Right lobe of liver (tissue), 6 donors: Measurements from ENCODE around the gene CDRT15. TPM values are rescaled to one million over a fixed set of nuclear protein-coding genes. Genes with fewer than 3 reads are reported as not detected.
"Not testable (repeated sequence)": the region's sequence is repeated elsewhere in the genome, so short reads cannot be mapped to it uniquely, and the experiment has no call there.

Experiments
- ATAC-seq, 4 donors: fragments of 200-7000 bp; cut with Tn5 transposase; one replicate each; pipeline ENCODE4 v1.9.1; 2020; ENCODE audit warnings: mild to moderate bottlenecking in 4 of 4, moderate library complexity in 4 of 4
- DNase-seq, 3 donors: peaks; one replicate each; pipeline ENCODE4 v3.0.0-alpha.2; 2020
- H3K27ac ChIP-seq, 3 donors: fragments of 200-600 bp; one replicate each; pipeline ENCODE4 v1.8.0; 2022
- H3K27me3 ChIP-seq, 2 donors: fragments of 200-600 bp; one replicate each; pipeline ENCODE4 v1.8.0; 2022
- H3K36me3 ChIP-seq, 4 donors: fragments of 200-600 bp; sonication (generic) in 1 of 4; one replicate each; pipeline versions ENCODE4 v1.5.1 to v1.8.0; 2017 to 2022; ENCODE audit warnings: control low read depth in 1 of 4
- H3K4me1 ChIP-seq, 4 donors: fragments of 200-600 bp; sonication (generic) in 1 of 4; one replicate each; pipeline versions ENCODE4 v1.5.1 to v1.8.0; 2017 to 2022; ENCODE audit warnings: control low read depth in 1 of 4
- H3K4me3 ChIP-seq, 3 donors: fragments of 200-600 bp; one replicate each; pipeline ENCODE4 v1.8.0; 2022
- H3K9me3 ChIP-seq, 4 donors: fragments of 200-600 bp; sonication (generic) in 1 of 4; one replicate each; pipeline versions ENCODE4 v1.5.1 to v1.8.0; 2017 to 2022; ENCODE audit warnings: control low read depth in 1 of 4
- CTCF ChIP-seq, 4 donors: fragments of 200-600 bp in 3 of 4; fragments of 450-650 bp in 1 of 4; IDR thresholded peaks; one replicate each; pipeline versions ENCODE4 v1.5.1 to v1.8.0; 2016 to 2022; ENCODE audit warnings: antibody characterized with exemption in 4 of 4, mild to moderate bottlenecking in 2 of 4
- POLR2A ChIP-seq: fragments of 450-650 bp; IDR thresholded peaks from one replicate; pipeline ENCODE4 v1.6.1; 2017; ENCODE audit warnings: antibody characterized with exemption, mild to moderate bottlenecking
- WGBS: methylation state at CpG from one replicate; pipeline ENCODE4 v1.1.6; 2018; ENCODE audit warnings: low coverage, low lambda C conversion rate; ENCODE audit not compliant: insufficient coverage; ENCODE audit errors: missing lambda C conversion rate; 5-methylcytosine and 5-hydroxymethylcytosine counted together
- intact Hi-C, 2 donors: fragments of 100-400 bp; cut with DNase I; formaldehyde crosslinking; loops; one replicate each; pipeline versions ENCODE4 v1.11.2 to v1.14.1; 2022
- total RNA-seq, 6 experiments: library from RNA; depleted of rRNA in 2 of 6; stranded (reverse); fragments of >200 nt in 2 of 6; fragmentation: NEBNext Ultra II Directional in 3 of 6; extraction: Animal tissue kit (Norgen Biotek cat#: 25700) in 3 of 6; gene quantifications; one replicate each; pipeline versions ENCODE4 v1.1.0 to v1.2.4, GENCODE V29; 2016 to 2023
- donor health status: DM: no; HTN: yes; CAD: no.
- donor health status: DM: no; HTN: no; CAD: no.
- donor health status: DM: no; HTN: no; CAD: no.
- donor health status: DM: no; HTN: yes; CAD: no.
- donor health status: DM: no; HTN: yes; CAD: no.

The CDRT15 gene
- total RNA-seq, 6 experiments from 2014 or later, result not detected

GRCh38 chr17:14235047-14235446, 1.6 kb downstream of the CDRT15 start:
- intact Hi-C loops, ATAC-seq: not testable (repeated sequence)
- WGBS, result 70% methylated on average over 1 of the region's 2 CpGs

GRCh38 chr17:14231187-14231586, 5.5 kb downstream of the CDRT15 start:
- DNase-seq, H3K27ac ChIP-seq, H3K4me1 ChIP-seq, H3K36me3 ChIP-seq, H3K27me3 ChIP-seq, H3K9me3 ChIP-seq, H3K4me3 ChIP-seq, ATAC-seq, intact Hi-C loops: not testable (repeated sequence)
- WGBS, result 87% methylated on average over 4 of the region's 6 CpGs

More at GRCh38 chr17:14235047-14235446, 1.6 kb downstream of the CDRT15 start:
- not testable (repeated sequence) for H3K4me1 ChIP-seq, H3K9me3 ChIP-seq, H3K27me3 ChIP-seq, H3K27ac ChIP-seq, H3K4me3 ChIP-seq, DNase-seq, H3K36me3 ChIP-seq

- TF ChIP-seq POLR2A (no peak), CTCF (IDR thresholded peaks at IDR 0.05) (no peak)
- no peak for DNase-seq
- intact Hi-C loops, result loop anchor here in 1 of 2 donors (10.0 kb wide), 1 partner anchor 56 kb away; no protein-coding TSS in a partner anchor
- no peak overlapping the region for H3K27ac ChIP-seq
- ATAC-seq, result no peak
- H3K27me3 ChIP-seq, result no peaks in the 10 kb centered on the region
- H3K36me3 ChIP-seq, result no peaks in the 10 kb centered on the region
- no peaks in the 10 kb centered on the region for H3K9me3 ChIP-seq
- WGBS, result 63% methylated on average over 4 of the region's 4 CpGs
- no peak overlapping the region for H3K4me3 ChIP-seq
- no peaks in the 10 kb centered on the region for H3K4me1 ChIP-seq
Measured at GRCh38 chr17:14228903-14229302, 7.8 kb downstream of the CDRT15 start.

- Histone ChIP-seq H3K27ac (no peak overlapping the region), H3K9me3 (no peaks in the 10 kb centered on the region), H3K4me3 (no peak overlapping the region), H3K4me1 (no peaks in the 10 kb centered on the region), H3K27me3 (no peaks in the 10 kb centered on the region), H3K36me3 (no peaks in the 10 kb centered on the region)
- DNase-seq (no peak), ATAC-seq (no peak)
- 89% methylated on average over 5 of the region's 7 CpGs for WGBS
- intact Hi-C loops, result loop anchor here in 1 of 2 donors (10.0 kb wide), 1 partner anchor 58 kb away; no protein-coding TSS in a partner anchor
- TF ChIP-seq CTCF (IDR thresholded peaks at IDR 0.05) (no peak), POLR2A (no peak)
Measured at GRCh38 chr17:14227052-14227451, 9.6 kb downstream of the CDRT15 start.

- H3K9me3 ChIP-seq, result no peaks in the 10 kb centered on the region
- H3K27me3 ChIP-seq, result no peaks in the 10 kb centered on the region
- ATAC-seq (no peak), DNase-seq (no peak)
- TF ChIP-seq POLR2A (no peak), CTCF (IDR thresholded peaks at IDR 0.05) (no peak)
- 69% methylated on average over 9 of the region's 10 CpGs for WGBS
- H3K27ac ChIP-seq, result no peak overlapping the region
- H3K4me1 ChIP-seq, result no peaks in the 10 kb centered on the region
- no peak overlapping the region for H3K4me3 ChIP-seq
- intact Hi-C loops, result loop anchor here in 1 of 2 donors (10.0 kb wide), 1 partner anchor 59 kb away; no protein-coding TSS in a partner anchor
- H3K36me3 ChIP-seq, result no peaks in the 10 kb centered on the region
Measured at GRCh38 chr17:14225254-14225980, 11.2 kb downstream of the CDRT15 start.
